ENCODE measurements around the gene OPCML. TPM values are rescaled to one million over a fixed set of nuclear protein-coding genes. Genes with fewer than 3 reads are reported as not detected.
A peak's percentile ranks its signal among the peaks of the same experiment; 100 is the strongest.

OPCML gene
- total RNA-seq, 1 experiment from 2014 or later = 0.02 TPM

DNA sequence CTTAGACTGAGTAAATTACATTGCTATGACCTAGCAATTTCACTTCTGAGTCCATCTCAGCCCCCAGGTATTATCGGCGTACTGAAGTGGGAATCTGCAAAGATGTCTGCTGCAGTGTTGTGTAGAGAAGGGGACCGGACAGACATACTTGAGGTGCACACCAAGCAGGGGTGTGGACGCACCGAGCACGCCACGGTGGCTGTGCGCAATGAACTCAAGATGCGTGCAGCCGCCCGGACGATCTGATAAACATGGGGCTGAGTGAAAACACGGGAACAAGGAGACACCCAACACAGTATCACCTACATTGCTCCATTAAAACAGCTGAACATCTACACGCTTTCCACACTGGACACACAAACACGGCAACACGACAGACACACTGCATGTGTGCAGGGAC lies 454.3 kb downstream of the OPCML start:
- no peak for DNase-seq (ENCODE audit: low read depth)

GRCh38 chr11:133075351-133075750 lies 456.9 kb downstream of the OPCML start:
- no peak for DNase-seq (ENCODE audit: low read depth)

- no peak for DNase-seq (ENCODE audit: low read depth)
These were observed 459.3 kb downstream of the OPCML start for GRCh38 chr11:133072858-133073582.

DNA sequence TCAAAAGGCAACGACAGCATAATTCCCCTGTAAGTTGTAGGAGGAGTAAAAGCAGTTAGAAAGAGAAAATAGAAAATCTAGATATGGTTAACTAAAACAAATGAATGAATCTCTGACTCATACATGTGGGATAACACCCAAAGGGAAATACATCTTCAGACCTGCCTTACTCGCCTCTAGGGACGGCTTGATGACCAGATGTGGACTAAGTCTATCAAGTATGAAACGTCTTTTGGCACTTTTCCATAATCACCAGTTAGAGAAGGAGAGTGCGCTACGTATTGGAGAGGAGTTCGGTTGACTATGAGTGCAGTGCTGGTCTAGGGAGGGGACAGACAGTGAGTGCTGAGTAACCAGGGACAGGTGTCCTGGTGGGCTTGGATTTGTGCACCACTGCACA lies 459.9 kb downstream of the OPCML start:
- no peak for DNase-seq (ENCODE audit: low read depth)

GRCh38 chr11:133070791-133071190 lies 461.5 kb downstream of the OPCML start:
- no peak for DNase-seq (ENCODE audit: low read depth)

- DNase-seq (ENCODE audit: low read depth) = no peak
These were observed 462.1 kb downstream of the OPCML start for GRCh38 chr11:133070021-133070713.

DNA sequence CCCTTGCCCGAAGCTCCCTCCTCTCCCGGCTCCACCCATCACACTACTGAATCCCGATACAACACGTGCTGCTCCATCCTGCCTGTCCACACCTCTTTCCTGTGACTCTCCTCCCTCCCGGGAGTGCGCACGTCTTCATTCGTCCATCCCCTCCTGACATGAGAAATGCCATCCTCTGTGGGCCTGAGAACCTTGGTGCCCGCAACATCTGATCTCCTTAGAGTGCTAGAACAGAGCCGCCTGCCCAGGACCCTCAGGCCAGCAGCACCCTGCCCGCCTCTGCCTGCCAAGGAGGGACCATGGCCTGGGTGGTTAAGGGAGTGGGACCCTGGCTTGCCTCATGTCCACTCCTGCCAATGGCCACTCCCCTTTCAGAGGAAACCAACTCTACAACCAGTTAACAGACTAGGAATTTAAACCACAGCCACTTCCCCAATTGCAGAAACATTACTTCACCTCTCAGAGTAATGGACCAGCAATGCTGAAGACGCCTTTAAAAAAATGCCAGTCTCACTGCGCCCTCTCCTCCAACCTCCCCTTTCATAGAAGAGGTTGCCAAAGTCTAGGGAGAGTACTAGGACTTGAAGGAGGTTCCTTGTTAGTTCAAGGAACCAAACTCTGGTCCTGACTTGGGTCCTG lies 466.3 kb downstream of the OPCML start:
- DNase-seq (ENCODE audit: low read depth) = peak; percentile 34

- no peak for DNase-seq (ENCODE audit: low read depth)
These were observed 467.3 kb downstream of the OPCML start for GRCh38 chr11:133064961-133065360.

- DNase-seq (ENCODE audit: low read depth) = peak; percentile 70
These were observed 468.0 kb downstream of the OPCML start for GRCh38 chr11:133064152-133064877.

DNA sequence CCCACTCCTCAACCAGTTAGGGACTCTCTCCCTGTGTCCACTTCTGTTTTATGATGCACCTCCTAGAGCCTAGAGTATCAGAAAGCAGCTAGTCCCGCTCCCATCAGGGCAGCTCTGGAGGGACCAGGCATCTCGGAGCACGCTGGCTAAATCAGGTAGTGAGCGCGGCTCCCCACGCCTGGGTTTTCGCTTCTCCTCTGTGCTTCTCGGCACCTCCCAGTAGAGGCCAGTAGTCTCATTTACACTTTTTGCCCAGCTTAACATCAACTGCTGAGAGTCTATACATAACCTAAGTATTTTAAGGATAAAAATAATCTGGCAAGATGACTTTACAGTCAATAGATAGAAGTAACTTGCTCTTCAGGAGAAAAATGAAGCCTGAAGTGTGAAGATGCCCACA lies 473.8 kb downstream of the OPCML start:
- DNase-seq (ENCODE audit: low read depth) = no peak

DNA sequence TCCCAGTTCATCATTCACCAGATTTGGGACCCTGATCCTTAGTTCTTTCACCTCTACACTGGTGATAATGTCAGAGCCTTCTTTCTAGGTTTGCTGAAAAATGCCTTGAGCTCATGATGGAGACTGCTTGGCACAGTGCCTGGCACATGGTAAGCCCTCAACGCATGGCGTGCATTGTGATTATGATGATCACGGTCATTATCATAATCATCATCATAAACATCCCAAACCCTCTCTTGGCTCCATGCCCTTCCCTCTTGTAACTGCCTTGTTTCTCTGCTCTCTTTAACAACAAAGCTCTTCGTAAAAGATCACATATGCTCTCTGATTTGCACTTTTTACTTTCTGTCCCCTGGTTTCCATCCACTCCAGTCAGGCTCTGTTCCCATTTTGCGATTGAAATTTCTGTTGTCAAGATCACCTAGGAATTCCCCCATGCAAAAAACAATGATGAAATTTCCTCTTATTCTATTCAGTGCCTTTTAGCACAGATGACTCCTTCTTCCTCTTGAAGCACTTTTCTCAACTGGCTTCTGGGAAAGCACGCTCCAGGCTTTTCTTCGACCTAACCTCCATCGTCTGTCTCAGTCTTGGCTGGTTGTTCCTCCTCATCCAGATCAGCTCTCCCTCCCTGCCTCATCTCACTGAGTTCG lies 479.1 kb downstream of the OPCML start:
- DNase-seq (ENCODE audit: low read depth) = no peak

DNA sequence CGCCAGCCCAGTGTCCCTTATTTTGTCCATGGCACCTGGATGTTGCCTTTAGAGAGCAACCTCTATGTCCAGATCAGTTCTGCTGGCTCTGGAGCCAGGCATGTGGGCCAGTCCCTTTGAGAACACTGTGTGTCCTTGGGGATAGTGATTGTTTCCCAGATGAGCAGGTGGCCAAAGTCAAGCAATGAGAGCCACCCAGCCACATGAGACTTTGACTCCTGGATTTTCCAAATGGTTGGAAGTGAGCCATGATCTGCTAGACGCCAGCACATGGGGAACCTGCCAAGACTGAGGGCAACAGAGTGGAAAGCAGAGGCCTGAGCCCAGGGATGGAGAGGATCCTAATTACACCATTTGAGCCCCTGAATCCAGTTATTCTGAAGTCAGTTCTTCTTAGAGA lies 479.8 kb downstream of the OPCML start:
- no peak for DNase-seq (ENCODE audit: low read depth)

DNA sequence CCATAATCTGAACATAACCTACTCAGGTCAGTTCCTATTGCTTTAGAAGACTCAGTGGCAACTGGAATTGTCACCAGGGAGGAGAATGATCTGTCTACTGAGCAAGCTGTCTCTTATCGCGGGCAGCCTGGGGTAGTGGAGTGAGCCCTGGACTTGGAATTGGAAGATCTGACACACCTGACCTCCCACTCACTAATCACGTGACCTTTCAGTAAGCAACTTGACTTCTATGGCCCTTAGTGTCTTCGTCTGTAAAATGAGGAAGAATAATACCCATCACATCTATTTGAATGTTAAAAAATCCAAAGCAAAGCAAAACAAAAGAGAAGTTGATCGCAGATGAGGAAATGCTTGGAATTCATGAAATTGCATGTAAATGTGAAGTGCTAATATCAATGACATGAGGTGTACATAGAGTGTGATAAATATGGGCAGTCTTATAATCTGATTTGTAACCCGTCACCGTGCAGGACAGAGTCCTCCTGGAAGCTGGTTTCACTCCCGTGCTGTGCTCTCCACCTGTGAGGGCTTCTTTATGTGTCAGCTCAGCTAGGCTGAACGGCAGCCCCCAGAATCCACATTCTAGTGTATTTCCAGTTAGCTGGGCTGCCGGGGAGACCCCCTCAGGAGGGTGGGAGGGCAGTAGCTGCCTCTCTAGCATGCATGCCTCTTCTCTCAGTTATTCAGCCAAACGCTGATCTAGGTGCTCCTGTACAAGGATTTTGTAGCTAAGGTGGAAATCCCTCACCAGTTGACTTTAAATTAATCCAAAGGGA lies 482.9 kb downstream of the OPCML start:
- DNase-seq (ENCODE audit: low read depth) = no peak

- no peak for DNase-seq (ENCODE audit: low read depth)
These were observed 484.0 kb downstream of the OPCML start for GRCh38 chr11:133048270-133048669.

- no peak for DNase-seq (ENCODE audit: low read depth)
These were observed 484.6 kb downstream of the OPCML start for GRCh38 chr11:133047771-133048115.

GRCh38 chr11:133047036-133047770 lies 485.1 kb downstream of the OPCML start:
- DNase-seq (ENCODE audit: low read depth) = no peak

- no peak for DNase-seq (ENCODE audit: low read depth)
These were observed 486.0 kb downstream of the OPCML start for GRCh38 chr11:133046252-133046651.

GRCh38 chr11:133041928-133042882 lies 490.1 kb downstream of the OPCML start:
- no peak for DNase-seq (ENCODE audit: low read depth)

DNA sequence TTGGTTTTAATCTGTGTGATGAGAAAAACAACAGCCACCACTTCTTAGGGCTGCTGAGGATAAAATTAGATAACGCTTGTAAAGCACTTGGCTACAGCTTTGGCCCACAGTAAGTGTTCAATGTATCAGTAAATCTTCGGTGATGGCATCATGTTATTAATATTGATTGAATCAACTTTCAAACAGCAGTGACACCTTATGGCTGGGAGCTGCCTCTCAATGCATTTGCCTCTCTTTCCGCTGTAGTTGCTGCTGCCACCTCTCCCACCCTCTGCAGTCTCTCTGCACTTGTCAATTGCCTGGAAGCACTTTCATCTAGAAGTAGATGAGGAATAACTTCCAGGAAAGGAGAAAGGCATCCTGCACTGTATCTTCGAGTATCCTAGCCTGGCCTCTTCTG lies 491.1 kb downstream of the OPCML start:
- no peak for DNase-seq (ENCODE audit: low read depth)

Data from M059J (cell line).